H9 (cell line): ENCODE measurements around the gene NCKAP5L. TPM values are rescaled to one million over a fixed set of nuclear protein-coding genes. Genes with fewer than 3 reads are reported as not detected.

Experiments used
- DNase-seq: peaks from one replicate; pipeline ENCODE4 v3.0.0-alpha.2; 2017
- H2AFZ ChIP-seq: one replicate; pipeline ENCODE4 v1.6.1; 2013; ENCODE audit warnings: mild to moderate bottlenecking, low read length, control low read depth, moderate library complexity
- H2AK5ac ChIP-seq: 2 replicates; pipeline ENCODE4 v1.6.1; 2013; ENCODE audit warnings: low read length, control low read depth, mixed read lengths; ENCODE audit not compliant: insufficient read length
- H2BK120ac ChIP-seq: one replicate; pipeline ENCODE4 v1.6.1; 2013; ENCODE audit warnings: low read depth, mild to moderate bottlenecking, low read length, control low read depth, inconsistent platforms; ENCODE audit not compliant: poor library complexity, severe bottlenecking
- H2BK12ac ChIP-seq: 2 replicates; pipeline ENCODE4 v1.6.1; 2013; ENCODE audit warnings: low read length, control low read depth, mixed read lengths, low read depth; ENCODE audit not compliant: insufficient read length
- H2BK15ac ChIP-seq: 2 replicates; pipeline ENCODE4 v1.6.1; 2013; ENCODE audit warnings: low read depth, low read length, control low read depth
- H2BK20ac ChIP-seq: one replicate; pipeline ENCODE4 v1.6.1; 2013; ENCODE audit warnings: low read depth, mild to moderate bottlenecking, low read length, control low read depth, inconsistent platforms; ENCODE audit not compliant: poor library complexity, severe bottlenecking
- H2BK5ac ChIP-seq: 2 replicates; pipeline ENCODE4 v1.6.1; 2013; ENCODE audit warnings: low read length, control low read depth, mixed read lengths; ENCODE audit not compliant: insufficient read length
- H3K14ac ChIP-seq: 2 replicates; pipeline ENCODE4 v1.6.1; 2013; ENCODE audit warnings: low read length, control low read depth; ENCODE audit not compliant: insufficient read depth
- H3K18ac ChIP-seq: 2 replicates; pipeline ENCODE4 v1.6.1; 2013; ENCODE audit warnings: low read depth, mild to moderate bottlenecking, mixed read lengths, low read length, control low read depth; ENCODE audit not compliant: insufficient read length
- H3K23ac ChIP-seq: 2 replicates; pipeline ENCODE4 v1.6.1; 2013; ENCODE audit warnings: low read length, control low read depth, mixed read lengths, low read depth; ENCODE audit not compliant: insufficient read length
- H3K23me2 ChIP-seq: 2 replicates; pipeline ENCODE4 v1.6.1; 2013; ENCODE audit warnings: low read depth, mild to moderate bottlenecking, mixed read lengths, low read length, control low read depth; ENCODE audit not compliant: insufficient read length, poor library complexity, severe bottlenecking
- H3K27ac ChIP-seq: 2 replicates; pipeline ENCODE4 v1.5.1; 2013; ENCODE audit warnings: low read length, control low read depth, mixed read lengths, low read depth; ENCODE audit not compliant: insufficient read length
- H3K27me3 ChIP-seq: 2 replicates; pipeline ENCODE4 v1.6.1; 2013; ENCODE audit warnings: low read length, control low read depth, inconsistent platforms; ENCODE audit not compliant: insufficient read depth
- H3K4ac ChIP-seq: 2 replicates; pipeline ENCODE4 v1.6.1; 2013; ENCODE audit warnings: low read depth, mild to moderate bottlenecking, control low read depth, inconsistent platforms, low read length, moderate library complexity
- H3K4me1 ChIP-seq: 2 replicates; pipeline ENCODE4 v1.6.1; 2013; ENCODE audit warnings: low read length, control low read depth, inconsistent platforms; ENCODE audit not compliant: insufficient read depth
- H3K4me2 ChIP-seq: 2 replicates; pipeline ENCODE4 v1.6.1; 2013; ENCODE audit warnings: low read length, control low read depth, mixed read lengths; ENCODE audit not compliant: insufficient read length, insufficient read depth
- H3K56ac ChIP-seq: 2 replicates; pipeline ENCODE4 v1.6.1; 2013; ENCODE audit warnings: low read depth, mild to moderate bottlenecking, mixed read lengths, low read length, control low read depth; ENCODE audit not compliant: insufficient read length
- H3K79me1 ChIP-seq: 2 replicates; pipeline ENCODE4 v1.6.1; 2013; ENCODE audit warnings: low read depth, mild to moderate bottlenecking, moderate library complexity, low read length, control low read depth, inconsistent platforms; ENCODE audit not compliant: insufficient read depth, poor library complexity, severe bottlenecking
- H3K79me2 ChIP-seq: 2 replicates; pipeline ENCODE4 v1.6.1; 2013; ENCODE audit warnings: low read length, control low read depth, inconsistent platforms; ENCODE audit not compliant: insufficient read depth
- H3K9ac ChIP-seq: 2 replicates; pipeline ENCODE4 v1.6.1; 2013; ENCODE audit warnings: low read length, control low read depth, mixed read lengths; ENCODE audit not compliant: insufficient read length; ENCODE audit errors: extremely low read depth
- H3K9me3 ChIP-seq: one replicate; pipeline ENCODE4 v1.6.1; 2013; ENCODE audit warnings: low read depth, low read length, inconsistent platforms; ENCODE audit not compliant: control insufficient read depth
- H3T11ph ChIP-seq: one replicate; pipeline ENCODE4 v1.6.1; 2013; ENCODE audit warnings: mild to moderate bottlenecking, low read length, control low read depth, inconsistent platforms
- H4K20me1 ChIP-seq: one replicate; pipeline ENCODE4 v1.6.1; 2013; ENCODE audit not compliant: control insufficient read depth, insufficient read length, insufficient read depth
- H4K5ac ChIP-seq: 2 replicates; pipeline ENCODE4 v1.6.1; 2013; ENCODE audit warnings: low read depth, mild to moderate bottlenecking, mixed read lengths, low read length, control low read depth; ENCODE audit not compliant: insufficient read length
- H4K8ac ChIP-seq: replicated peaks from 2 replicates; pipeline ENCODE4 v1.6.1; 2013; ENCODE audit warnings: low read length, control low read depth, mixed read lengths, low read depth; ENCODE audit not compliant: insufficient read length
- H4K91ac ChIP-seq: 2 replicates; pipeline ENCODE4 v1.6.1; 2013; ENCODE audit warnings: low read depth, mild to moderate bottlenecking, moderate library complexity, mixed read lengths, low read length, control low read depth; ENCODE audit not compliant: insufficient read length
- H3K27ac Mint-ChIP-seq, 3 experiments: 2 replicates in 2 of 3; 3 replicates in 1 of 3; pipeline ENCODE4 v1.8.0; 2020 to 2021; ENCODE audit warnings: mixed read lengths in 3 of 3, mild to moderate bottlenecking in 1 of 3, moderate library complexity in 1 of 3
- H3K27me3 Mint-ChIP-seq: 2 replicates; pipeline ENCODE4 v1.8.0; 2021; ENCODE audit warnings: low read depth, mild to moderate bottlenecking, moderate library complexity, mixed read lengths
- H3K36me3 Mint-ChIP-seq, 3 experiments: 2 replicates in 2 of 3; 3 replicates in 1 of 3; pipeline ENCODE4 v1.8.0; 2020 to 2021; ENCODE audit warnings: low read depth in 3 of 3, mixed read lengths in 3 of 3; ENCODE audit not compliant: insufficient read depth in 1 of 3
- H3K4me1 Mint-ChIP-seq, 2 experiments: 2 replicates each; pipeline ENCODE4 v1.8.0; 2020; ENCODE audit warnings: mixed read lengths in 2 of 2
- H3K4me3 Mint-ChIP-seq, 2 experiments: 2 replicates in 1 of 2; 3 replicates in 1 of 2; pipeline ENCODE4 v1.8.0; 2020 to 2021; ENCODE audit warnings: mild to moderate bottlenecking in 2 of 2, mixed read lengths in 2 of 2, moderate library complexity in 1 of 2
- H3K9me3 Mint-ChIP-seq, 2 experiments: 2 replicates in 1 of 2; 3 replicates in 1 of 2; pipeline ENCODE4 v1.8.0; 2020; ENCODE audit warnings: mild to moderate bottlenecking in 2 of 2, mixed read lengths in 2 of 2, moderate library complexity in 1 of 2
- WGBS: extraction: QIAGEN DNeasy Blood & Tissue Kit; methylation state at CpG from one replicate; pipeline ENCODE4 v1.1.7; 2013; ENCODE audit warnings: missing lambda C conversion rate, low lambda C conversion rate, mixed read lengths; ENCODE audit not compliant: insufficient read length; ENCODE audit errors: extremely low coverage; 5-methylcytosine and 5-hydroxymethylcytosine counted together
- total RNA-seq: library from RNA; stranded (reverse); gene quantifications from 2 replicates; pipeline ENCODE4 v1.2.1, GENCODE V29; 2021
- TF ChIP-seq, protein P1 (sequence below): fragments of 200-600 bp; sonication (generic); conservative IDR thresholded peaks from 3 replicates; pipeline ENCODE4 v1.8.0; 2021; ENCODE audit warnings: antibody characterized with exemption, mild to moderate bottlenecking

NCKAP5L gene
- total RNA-seq, 1 experiment from 2014 or later = 27.7 TPM

DNA sequence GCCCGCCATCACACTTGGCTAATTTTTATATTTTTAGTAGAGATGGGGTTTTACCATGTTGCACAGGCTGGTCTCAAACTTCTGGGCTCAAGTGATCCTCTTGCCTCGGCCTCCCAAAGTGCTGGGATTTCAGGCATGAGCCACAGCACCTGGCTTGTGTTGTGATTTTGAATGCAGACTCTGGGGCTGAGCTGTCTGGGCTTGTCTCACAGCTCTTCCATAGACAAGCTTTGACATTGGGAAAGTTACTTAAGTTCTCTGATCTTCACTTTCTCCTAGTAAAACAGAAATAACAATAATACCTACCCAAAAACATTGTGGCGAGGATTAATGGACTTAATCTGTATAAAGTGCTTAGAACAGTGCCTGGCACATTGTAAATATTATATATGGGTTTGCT lies 50.9 kb downstream of the NCKAP5L start:
- H3K27ac ChIP-seq = no peak overlapping the region
- no peak overlapping the region for H3K56ac ChIP-seq
- Mint-ChIP-seq H3K27me3 (peaks cover 32% of the 10 kb centered on the region), H3K9me3 (no peaks in the 10 kb centered on the region), H3K4me1 (peaks cover 13 to 19% of the 10 kb centered on the region in 2 experiments), H3K36me3 (no peaks in the 10 kb centered on the region), H3K4me3 (no peak overlapping the region), H3K27ac (no peak overlapping the region)
- no peaks in the 10 kb centered on the region for H3K27me3 ChIP-seq
- no peaks in the 10 kb centered on the region for H3K4me1 ChIP-seq
- no peaks in the 10 kb centered on the region for H4K20me1 ChIP-seq
- no peak overlapping the region for H3K9ac ChIP-seq
- H2BK15ac ChIP-seq = no peak overlapping the region
- no peak overlapping the region for H4K5ac ChIP-seq
- no peak overlapping the region for H2BK12ac ChIP-seq
- H2BK5ac ChIP-seq = no peak overlapping the region
- H3K79me1 ChIP-seq = no peaks in the 10 kb centered on the region
- no peak overlapping the region for H2AK5ac ChIP-seq
- no peak overlapping the region for H3K4ac ChIP-seq
- no peak overlapping the region for H3K14ac ChIP-seq
- H3K4me2 ChIP-seq = no peak overlapping the region
- H3T11ph ChIP-seq = no peak overlapping the region
- no peak overlapping the region for H2AFZ ChIP-seq
- H2BK120ac ChIP-seq = no peak overlapping the region
- DNase-seq = no peak
- TF ChIP-seq, protein P1, sequence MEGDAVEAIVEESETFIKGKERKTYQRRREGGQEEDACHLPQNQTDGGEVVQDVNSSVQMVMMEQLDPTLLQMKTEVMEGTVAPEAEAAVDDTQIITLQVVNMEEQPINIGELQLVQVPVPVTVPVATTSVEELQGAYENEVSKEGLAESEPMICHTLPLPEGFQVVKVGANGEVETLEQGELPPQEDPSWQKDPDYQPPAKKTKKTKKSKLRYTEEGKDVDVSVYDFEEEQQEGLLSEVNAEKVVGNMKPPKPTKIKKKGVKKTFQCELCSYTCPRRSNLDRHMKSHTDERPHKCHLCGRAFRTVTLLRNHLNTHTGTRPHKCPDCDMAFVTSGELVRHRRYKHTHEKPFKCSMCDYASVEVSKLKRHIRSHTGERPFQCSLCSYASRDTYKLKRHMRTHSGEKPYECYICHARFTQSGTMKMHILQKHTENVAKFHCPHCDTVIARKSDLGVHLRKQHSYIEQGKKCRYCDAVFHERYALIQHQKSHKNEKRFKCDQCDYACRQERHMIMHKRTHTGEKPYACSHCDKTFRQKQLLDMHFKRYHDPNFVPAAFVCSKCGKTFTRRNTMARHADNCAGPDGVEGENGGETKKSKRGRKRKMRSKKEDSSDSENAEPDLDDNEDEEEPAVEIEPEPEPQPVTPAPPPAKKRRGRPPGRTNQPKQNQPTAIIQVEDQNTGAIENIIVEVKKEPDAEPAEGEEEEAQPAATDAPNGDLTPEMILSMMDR = no peak
- no peaks in the 10 kb centered on the region for H3K23me2 ChIP-seq
- H3K79me2 ChIP-seq = no peaks in the 10 kb centered on the region
- WGBS = no CpG with 5 or more reads among the region's 3 CpGs
- H3K23ac ChIP-seq = no peak overlapping the region
- H4K91ac ChIP-seq = no peak overlapping the region
- no peaks in the 10 kb centered on the region for H3K9me3 ChIP-seq
- H4K8ac ChIP-seq = no peak overlapping the region
- no peak overlapping the region for H3K18ac ChIP-seq
- H2BK20ac ChIP-seq = no peak overlapping the region
